ENCODE data around the gene RAB1A.
"Not testable (repeated sequence)": the region's sequence is repeated elsewhere in the genome, so short reads cannot be mapped to it uniquely, and the experiment has no call there.

Gene RAB1A

DNA sequence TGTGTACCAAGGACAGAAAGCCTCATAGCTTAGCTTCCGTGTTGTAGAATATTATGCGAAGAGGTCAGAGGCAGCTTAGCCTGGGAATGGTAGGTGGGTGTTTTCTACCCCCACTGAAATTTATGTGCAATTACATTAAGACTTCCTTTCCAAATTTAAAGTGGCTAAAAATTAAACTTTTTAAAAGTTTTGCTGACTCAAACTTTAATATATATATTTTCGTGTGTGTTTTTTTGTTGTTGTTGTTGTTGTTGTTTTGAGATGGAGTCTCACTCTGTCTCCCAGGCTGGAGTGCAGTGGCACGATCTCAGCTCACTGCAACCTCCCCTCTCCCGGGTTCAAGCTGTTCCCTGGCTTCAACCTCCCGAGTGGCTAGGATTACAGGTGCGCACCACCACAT lies 4.3 kb upstream of the RAB1A start:
- DNase-seq = no peak

DNA sequence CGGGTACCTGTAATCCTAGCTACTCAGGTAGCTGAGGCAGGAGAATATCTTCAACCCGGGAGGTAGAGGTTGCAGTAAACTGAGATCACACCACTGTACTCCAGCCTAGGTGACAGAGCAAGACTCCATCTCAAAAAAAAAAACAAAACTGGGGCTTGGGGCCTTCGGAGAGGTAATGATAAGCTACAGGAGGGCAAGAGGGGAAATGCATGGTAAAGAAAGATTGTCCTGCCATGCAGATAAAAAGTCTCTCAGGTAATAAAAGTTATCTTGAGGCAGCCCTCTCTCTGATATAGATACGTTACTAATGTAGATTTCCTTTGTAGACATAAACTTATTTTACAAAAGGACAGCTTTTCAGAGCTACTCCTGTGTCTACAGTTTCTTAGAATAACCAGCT lies 3.7 kb upstream of the RAB1A start:
- no peak for DNase-seq

DNA sequence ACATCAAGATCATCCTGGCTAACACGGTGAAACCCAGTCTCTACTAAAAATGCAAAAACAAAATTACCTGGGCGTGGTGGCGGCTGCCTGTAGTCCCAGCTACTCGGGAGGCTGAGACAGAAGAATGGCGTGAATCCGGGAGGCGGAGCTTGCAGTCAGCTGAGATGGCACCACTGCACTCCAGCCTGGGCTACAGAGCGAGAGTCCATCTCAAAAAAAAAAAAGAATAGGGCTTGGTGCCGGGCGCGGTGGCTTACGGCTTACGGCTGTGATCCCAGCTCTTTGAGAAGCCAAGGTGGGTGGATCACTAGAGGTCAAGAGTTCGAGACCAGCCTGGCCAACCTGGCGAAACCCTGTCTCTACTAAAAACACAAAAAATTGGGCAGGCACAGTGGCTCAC lies 3.0 kb upstream of the RAB1A start:
- not testable (repeated sequence) for DNase-seq

DNA sequence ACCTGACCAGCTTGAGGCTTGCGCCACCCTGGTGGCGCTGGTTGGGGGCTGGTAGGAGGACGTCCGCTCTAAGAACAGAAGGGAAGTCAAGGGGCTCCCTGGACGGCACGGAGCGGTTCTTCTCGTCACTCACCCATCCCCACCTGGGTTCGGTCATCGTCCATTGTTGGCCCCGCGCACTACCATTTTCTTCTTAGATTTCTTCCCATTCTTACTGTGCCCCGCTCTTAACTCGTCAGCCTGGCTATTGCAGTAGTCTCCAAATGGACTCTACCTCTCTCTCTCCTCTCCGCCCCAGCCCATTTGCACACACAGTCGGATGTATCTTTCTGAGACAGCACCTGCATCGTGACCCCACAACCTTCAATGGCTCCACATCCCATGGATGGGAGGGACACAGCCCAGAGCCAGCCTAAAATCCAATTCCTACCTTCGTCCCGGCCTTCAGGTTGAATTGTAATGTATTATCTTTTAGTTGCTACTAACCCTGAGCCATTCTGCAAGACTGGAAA lies 814 bp upstream of the RAB1A start:
- peak; percentile 86 for DNase-seq

DNA sequence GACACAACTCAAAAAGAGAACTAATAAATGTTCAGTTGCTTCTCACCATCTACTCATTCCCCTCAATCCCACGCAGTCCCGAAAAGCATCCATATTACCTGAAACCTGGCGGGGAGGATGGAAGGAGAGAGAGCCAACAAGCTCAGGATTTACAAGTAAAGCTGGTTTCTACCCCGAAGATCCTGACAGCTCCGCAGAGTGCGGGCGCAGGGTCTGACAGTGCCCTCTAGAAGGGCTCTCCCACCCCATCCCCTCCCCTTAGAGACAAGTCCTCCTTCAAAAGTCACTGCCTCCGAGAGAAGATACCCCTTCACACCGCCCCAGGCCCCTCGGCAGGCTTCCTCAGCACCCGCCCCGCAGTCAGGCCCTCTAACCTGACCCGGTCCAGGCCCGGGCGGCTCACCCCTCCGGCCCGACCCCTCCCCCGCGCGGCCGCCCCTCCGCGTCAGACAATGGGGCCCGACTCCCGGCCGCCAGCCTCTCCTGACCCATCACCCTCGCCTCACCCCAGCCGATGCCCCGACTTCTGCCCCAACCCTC lies 550 bp downstream of the RAB1A start:
- DNase-seq = peak; percentile 74

DNA sequence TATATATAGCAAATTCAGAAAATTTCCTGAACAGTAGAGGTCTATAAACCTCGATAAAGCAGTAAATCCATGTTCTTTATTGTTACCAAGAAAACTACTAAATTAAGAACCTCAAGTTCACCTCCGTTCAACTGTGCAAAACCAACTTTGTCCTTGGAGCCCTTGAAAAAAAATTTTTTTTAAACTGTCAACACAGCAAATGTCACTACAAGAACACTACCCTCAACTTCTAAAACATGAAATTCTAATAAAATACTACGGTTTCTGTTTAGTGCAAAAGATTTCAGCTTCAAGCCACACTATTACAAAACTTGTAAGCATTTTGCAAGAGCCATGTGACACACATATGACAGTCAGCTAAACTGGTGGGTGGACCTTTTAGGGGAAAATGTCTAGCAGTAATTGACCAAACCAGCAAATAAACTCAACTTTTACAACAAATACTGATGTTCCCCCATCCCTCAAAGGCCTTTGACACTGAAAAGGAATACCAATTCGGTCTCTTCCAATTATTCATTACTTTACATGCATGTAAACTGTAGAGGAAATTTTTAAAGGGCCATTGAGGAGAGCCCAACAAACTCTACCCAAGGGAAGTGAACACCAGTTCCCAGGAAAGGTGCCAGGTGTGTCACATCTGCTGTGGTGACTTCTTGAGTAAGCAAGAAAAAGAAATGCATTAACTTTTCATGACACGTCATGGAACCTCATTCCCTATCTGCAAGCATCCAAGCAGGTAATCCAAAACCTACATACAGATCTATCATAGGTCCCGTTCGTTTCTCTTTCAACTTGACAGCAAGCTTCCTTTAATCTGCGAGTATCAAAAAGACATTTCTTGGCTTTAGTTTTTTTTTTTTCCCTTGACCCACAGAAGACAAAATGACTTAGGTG lies 1.4 kb downstream of the RAB1A start:
- peak; percentile 25 for DNase-seq

DNA sequence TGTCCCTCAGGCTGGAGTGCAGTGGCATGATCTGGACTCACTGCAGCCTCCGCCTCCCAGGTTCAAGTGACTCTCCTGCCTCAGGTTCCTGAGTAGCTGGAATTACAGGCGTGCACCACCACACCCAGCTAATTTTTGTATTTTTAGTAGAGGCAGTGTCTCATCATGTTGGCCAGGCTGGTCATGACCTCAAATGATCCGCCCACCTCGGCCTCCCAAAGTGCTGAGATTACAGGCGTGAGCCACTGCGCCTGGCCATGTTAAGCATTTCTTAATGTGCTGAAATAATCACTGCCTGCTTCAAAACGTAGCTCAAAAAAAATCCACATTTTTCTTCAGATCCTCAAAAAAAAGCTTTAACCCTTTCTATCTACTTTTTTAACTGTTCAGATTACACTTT lies 4.4 kb downstream of the RAB1A start:
- DNase-seq = not testable (repeated sequence)

DNA sequence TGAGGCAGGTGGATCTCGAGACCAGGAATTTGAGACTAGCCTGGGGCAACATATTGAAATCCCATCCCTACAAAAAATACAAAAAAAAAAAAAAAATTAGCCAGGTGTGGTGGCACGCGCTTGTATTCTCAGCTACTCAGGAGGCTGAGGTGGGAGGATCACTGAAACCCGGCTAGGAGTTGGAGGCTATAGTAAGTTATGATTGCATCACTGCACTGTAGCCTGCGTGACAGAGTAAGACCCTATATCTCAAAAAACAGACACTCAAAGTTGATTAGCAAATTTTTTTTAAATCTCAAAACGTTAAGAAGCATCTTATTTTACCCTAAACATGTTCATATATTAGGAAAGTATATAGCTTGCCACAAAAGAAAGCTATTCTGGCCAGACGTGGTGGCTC lies 7.6 kb downstream of the RAB1A start:
- no peak for DNase-seq

DNA sequence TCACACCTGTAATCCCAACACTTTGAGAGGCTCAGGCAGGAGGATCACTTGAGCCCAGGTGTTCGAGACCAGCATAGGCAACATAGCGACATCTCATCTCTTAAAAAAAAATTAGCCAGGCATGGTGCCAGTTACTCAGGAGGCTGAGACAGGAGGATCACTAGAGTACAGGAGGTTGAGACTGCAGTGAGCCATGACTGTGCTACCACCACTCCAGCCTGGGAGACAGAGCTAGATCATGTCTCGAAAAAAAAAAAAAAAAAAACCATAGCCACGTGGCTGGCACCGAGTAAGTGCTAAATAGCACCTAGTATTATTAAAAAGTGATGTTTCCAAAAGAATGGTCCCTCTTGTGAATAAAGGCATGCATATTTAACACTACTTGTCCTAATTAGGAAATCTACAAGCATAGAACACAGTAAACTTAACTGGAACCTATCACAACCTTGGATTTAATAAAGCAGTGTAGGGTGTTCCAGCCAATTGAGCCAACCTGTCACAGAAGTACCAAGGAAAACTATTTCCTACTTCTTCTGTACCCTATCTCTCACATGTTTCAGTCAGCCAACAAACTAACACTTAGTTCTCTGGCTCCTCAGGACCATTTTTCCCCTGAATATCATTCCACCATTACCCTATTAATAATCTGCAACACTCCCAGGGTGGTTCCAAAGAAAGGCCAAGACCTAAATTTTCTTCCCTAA lies 8.8 kb downstream of the RAB1A start:
- DNase-seq = no peak

DNA sequence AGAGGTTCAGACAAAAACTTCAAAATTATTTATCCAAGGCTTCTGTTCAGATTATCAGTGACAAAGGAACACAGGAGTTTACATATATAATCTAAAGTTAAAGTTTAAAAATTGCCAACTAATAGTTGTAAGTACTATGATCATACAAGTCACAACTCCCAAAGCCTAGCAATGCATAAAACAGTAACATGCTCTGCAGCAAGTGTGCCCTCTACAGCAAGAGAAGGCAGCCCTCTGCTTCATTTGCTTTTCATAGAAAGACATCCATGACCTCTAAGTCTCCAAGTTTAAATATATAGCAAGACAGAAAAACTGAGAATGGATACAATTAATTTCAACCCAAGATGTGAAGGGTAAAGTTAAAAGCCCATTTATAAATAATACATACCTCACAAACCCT lies 13.3 kb downstream of the RAB1A start:
- no peak for DNase-seq

DNA sequence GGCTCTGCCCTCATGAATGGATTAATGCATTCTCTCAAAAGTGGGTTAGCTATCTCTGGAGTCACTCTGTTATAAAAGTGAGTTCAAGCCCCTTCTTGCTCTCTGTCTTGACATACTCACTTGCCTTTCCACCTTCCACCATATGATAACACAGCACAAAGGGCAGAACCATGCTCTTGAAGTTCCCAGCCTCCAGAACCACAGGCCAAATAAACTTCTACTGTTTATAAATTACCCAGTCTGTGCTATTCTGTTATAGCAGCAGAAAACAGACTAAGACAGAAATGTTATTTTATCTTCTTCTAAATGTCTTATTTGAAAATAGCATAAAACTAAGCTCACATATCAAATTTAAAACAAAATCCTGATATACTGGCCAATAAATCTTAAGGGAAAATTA lies 15.0 kb downstream of the RAB1A start:
- no peak for DNase-seq

DNA sequence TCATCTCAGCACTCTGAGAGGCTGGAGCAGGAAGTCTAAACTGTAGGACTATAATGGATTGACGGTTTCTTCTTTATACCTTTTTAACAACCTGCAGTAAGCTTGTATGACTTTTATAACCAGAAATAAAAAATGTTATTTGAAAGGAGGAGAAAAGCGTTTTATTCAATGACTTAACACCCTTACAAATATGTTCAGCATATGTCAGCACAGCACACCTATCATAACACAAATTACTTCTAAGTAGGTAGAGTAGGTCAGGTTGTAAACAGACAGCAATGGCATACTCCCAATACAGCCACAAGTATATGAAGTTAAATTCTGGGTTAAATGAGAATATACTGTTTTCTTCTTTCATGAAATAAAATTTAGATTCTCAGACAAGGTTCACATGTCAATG lies 16.1 kb downstream of the RAB1A start:
- DNase-seq = no peak

DNA sequence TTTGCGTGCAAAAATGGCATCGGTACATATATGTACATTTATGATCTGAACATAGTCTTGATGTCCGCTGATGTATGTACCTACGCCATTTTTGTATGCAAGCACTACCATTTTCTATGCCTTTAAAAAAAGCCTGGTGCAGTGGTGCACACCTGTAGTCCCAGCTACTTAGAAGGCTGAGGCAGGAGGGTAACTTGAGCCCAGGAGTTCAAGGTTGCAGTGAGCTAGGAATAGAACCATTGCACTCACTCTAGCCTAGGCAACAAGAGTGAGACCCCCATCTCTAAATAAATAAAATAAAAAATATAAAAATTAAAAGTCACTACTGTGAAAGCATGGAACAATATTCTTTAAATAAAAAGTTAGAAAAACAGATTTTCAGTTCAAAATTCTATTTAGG lies 16.7 kb downstream of the RAB1A start:
- DNase-seq = no peak

DNA sequence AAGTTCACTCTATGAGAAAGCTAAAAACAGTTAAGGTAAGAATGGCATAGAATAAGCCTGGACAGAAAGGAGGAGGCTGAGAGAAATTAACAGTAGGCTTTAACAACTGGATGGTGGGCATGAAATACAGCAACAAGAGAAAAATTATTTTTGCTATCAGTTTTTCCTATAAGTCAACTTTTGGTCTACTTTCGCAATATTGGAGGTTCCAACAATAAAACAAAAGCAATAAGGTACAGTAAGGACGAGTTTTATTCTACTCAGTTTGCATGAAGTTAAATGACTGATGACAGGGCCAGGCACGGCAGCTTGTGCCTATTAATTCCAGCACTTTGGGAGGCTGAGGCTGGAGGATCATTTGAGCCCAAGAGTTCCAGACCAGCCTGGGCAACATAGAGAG lies 17.3 kb downstream of the RAB1A start:
- DNase-seq = no peak

DNA sequence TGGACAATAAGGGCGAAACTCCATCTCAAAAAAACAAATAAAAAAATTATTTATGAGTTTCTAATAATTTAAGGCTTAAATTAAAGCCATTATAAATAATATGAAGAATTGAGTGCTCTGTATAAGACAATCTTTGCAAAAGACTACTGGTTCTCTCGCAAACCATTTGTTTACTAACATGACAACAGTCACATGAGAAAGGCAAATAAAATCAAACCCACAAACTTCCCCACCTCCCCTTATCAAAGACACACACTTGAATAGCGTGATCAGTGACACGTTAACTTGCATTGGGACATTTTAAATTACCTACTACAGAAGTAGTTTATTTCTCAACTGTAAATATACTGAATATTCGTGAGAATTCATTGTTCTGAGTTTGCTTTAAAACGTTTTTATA lies 21.1 kb downstream of the RAB1A start:
- no peak for DNase-seq

DNA sequence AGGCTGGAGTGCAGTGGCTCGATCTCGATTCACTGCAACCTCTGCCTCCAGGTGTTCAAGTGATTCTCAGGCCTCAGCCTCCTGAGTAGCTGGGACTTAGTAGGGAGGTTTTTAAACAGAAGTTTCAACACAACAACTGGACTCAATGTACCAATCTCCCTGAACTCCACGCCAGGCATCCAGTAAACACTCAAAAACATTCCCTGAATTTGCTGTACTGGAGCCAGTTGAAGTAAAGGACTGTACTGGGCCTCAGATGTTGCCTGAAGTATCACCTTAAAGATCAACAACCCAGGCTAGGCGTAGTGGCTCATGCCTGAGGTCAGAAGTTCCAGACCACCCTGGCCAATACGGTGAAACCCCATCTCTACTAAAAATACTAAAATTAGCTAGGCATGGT lies 22.4 kb downstream of the RAB1A start:
- DNase-seq = no peak

DNA sequence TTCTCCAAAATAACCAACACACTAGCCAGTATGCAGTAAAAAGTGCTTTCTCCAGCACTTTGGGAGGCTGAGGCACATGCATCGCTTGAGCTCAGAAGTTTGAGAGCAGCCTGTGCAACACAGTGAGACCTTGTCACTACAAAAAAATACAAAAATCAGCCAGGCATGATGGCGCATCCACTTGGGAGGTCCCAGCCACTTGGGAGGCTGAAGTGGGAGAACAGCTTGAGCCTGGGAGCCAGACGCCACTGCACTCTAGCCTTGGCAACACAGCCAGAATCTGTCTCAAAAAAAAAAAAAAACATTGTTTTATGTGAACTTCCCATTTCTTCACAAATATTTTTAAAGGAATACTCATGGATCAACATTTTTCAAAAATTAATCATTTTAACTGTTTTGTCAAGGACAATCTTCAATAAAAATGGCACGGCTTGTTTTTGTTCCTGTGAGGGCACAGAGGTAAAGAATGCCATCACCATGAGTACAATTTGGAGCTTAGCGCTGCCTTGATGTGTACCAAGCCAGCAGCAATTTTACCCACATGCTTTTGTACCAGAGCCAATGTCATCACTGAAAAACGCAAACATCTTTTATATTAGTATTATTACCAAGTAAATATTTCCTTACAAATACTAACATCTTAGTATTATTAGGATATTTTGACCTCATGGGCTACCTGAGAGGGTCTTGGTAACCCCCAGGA lies 26.7 kb downstream of the RAB1A start:
- peak; percentile 40 for DNase-seq

DNA sequence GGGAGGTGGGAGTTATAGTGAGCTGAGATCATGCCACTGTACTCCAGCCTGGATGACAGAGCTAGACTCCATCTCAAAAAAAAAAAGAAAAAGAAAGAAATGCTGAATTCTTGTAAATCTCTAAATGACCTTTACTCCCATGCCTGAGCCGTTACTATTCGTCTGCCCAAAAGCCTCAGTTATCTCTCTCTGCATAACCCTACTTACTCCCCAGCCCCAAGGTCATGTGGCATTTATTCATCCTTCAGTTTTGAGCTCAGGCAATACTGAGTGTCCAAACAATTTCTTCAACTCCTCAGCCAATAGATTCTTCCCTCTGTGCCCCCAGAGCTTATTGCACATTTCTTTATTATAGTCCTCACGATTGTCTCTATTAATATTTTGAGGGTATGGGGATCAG lies 28.8 kb downstream of the RAB1A start:
- DNase-seq = no peak

DNA sequence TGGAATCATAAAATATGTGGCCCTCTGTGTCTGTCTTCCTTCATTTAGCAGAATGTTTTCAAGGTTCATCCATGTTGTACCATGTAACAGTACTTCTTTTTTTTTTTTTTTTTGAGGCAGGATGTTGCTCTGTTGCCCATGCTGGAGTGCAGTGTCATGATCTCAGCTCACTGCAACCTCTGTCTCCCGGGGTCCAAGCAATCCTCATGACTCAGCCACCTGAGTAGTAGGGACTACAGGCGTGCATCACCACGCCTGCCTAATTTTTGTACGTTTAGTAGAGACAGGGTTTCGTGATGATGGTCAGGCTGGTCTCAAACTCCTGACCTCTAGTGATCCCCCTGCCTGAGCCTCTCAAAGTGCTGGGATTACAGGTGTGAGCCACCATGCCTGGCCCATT lies 31.2 kb downstream of the RAB1A start:
- DNase-seq = no peak

DNA sequence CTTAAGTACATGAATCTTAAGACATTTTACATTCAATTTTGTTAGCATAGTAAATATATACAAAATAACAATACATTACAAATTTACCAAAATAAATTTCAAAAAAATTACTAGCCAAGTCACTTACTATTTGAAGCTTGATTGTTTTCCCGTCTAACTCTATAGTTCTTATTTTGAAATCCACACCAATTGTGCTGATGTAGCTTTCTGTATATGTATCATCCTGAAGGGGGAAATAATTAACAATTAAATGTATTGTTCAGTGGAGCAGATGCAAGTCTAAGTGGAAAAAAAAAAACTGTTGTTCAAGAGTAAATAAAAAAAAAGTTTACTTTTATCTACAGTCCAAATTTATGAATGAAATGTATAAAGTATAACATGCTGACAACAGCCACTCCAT lies 32.1 kb downstream of the RAB1A start:
- DNase-seq = no peak

DNA sequence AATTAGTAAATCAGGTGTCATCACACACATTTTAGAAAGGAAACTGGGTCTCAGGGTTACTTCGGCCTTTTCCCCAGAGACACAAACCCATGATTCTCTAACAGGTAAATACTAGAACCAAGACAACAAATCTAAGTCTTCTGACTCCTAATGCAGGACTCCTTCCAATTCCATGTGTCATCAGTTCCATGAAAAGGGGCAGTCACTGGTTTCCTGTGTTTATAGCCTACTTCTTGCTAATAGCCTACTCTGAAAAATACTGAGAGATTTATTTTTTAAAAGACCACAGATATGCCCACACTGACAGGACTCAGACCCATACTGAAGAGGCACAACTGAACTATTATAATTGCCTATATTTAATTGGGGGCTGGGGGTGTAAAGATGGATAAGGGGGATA lies 33.0 kb downstream of the RAB1A start:
- DNase-seq = no peak

DNA sequence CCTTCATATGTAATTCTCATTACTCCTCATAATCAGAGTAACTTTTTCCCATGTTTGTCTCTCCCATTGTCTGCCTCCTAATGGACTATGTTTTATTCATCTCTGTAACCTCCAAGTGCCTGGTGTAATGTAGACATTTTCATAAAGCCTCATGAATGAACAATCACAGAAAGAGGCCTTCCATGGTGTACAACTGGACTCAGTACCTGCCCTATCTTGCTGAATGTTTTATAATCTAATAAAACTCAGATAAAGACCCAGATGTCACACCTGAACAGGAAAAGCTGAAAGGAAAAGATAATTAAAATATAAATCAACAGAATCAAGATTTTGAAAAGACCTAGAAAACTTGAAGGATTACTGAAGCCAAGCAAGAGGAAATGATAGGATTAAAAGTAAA lies 36.7 kb downstream of the RAB1A start:
- DNase-seq = no peak

DNA sequence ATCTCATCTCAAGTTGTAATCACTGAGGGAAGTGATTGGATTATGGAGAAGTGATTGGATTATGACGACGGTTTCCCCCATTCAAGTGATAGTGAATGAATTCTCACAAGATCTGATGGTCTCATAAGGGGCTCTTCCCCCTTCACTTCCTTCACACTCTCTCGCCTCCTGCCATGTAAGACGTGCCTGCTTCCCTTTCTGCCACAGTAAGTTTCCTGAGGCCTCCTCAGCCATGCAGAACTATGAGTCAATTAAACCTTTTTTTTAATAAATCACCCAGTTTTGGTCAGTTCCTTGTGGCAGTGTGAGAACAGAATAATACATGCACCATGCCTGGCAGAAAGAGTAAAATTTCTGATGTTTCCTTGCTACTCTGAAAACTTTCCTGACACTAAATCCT lies 37.1 kb downstream of the RAB1A start:
- DNase-seq = no peak
